ENCODE data around the gene L3MBTL4. TPM values are rescaled to one million over a fixed set of nuclear protein-coding genes. Genes with fewer than 3 reads are reported as not detected.

The L3MBTL4 gene
- total RNA-seq, 1 experiment from 2014 or later: 1.4 TPM

- TF ChIP-seq ZMAT4 (CRISPR knock-in tag; IDR thresholded peaks at IDR 0.05): no peak
- TF ChIP-seq ERG (CRISPR knock-in tag; IDR thresholded peaks at IDR 0.05): no peak
- no peak for TF ChIP-seq CDX4 (CRISPR knock-in tag; IDR thresholded peaks at IDR 0.05; ENCODE audit: borderline replicate concordance)
- TF ChIP-seq ZNF671 (CRISPR knock-in tag; IDR thresholded peaks at IDR 0.05): no peak
- TF ChIP-seq NFYB (CRISPR knock-in tag; conservative IDR thresholded peaks at IDR 0.05; ENCODE audit: low read depth): no peak
- no peak for TF ChIP-seq E2F1 (CRISPR knock-in tag; IDR thresholded peaks at IDR 0.05)
Measured at GRCh38 chr18:6333981-6334380, 80.7 kb downstream of the L3MBTL4 start (continued).

GRCh38 chr18:6331872-6332271, 82.8 kb downstream of the L3MBTL4 start:
- Mint-ChIP-seq H3K36me3 (0 out of 2 replicates have a peak, but pooled peaks cover 3% of the 10 kb centered on the region), H3K4me3 (no peak overlapping the region), H3K27ac (no peak overlapping the region), H3K4me1 (no peaks in the 10 kb centered on the region), H3K27me3 (ENCODE audit: low read depth) (no peaks in the 10 kb centered on the region), H3K9me3 (peaks cover 18% of the 10 kb centered on the region)
- ATAC-seq: no peak
- no peak for DNase-seq (ENCODE audit: low spot score)
- ChIA-PET POLR2A (interaction anchor here (0.5 kb wide), 1 partner anchor 29 kb away, joined by 10 read pairs; no protein-coding TSS in a partner anchor), CTCF (no interaction called here)
- TF ChIP-seq CTCF (IDR thresholded peaks at IDR 0.05): no peak
- TF ChIP-seq E2F1 (CRISPR knock-in tag; IDR thresholded peaks at IDR 0.05): no peak
- no peak for TF ChIP-seq AFF4 (CRISPR knock-in tag; IDR thresholded peaks at IDR 0.05; ENCODE audit: borderline replicate concordance)
- TF ChIP-seq MYBL2 (CRISPR knock-in tag; IDR thresholded peaks at IDR 0.05): no peak
- TF ChIP-seq RELA (CRISPR knock-in tag; IDR thresholded peaks at IDR 0.05; ENCODE audit: borderline replicate concordance): no peak
- TF ChIP-seq ZNF232 (CRISPR knock-in tag; IDR thresholded peaks at IDR 0.05): no peak
- TF ChIP-seq CREB1 (CRISPR knock-in tag; IDR thresholded peaks at IDR 0.05): no peak
- TF ChIP-seq ZNF532 (CRISPR knock-in tag; IDR thresholded peaks at IDR 0.05; ENCODE audit: borderline replicate concordance): no peak
- no peak for TF ChIP-seq ZNF423 (CRISPR knock-in tag; IDR thresholded peaks at IDR 0.05)
- no peak for TF ChIP-seq CBFB (CRISPR knock-in tag; IDR thresholded peaks at IDR 0.05; ENCODE audit: low read depth)
- no peak for TF ChIP-seq FOXP1 (CRISPR knock-in tag; IDR thresholded peaks at IDR 0.05; ENCODE audit: borderline replicate concordance)
- TF ChIP-seq ZNF263 (CRISPR knock-in tag; IDR thresholded peaks at IDR 0.05; ENCODE audit: low read depth): no peak
- TF ChIP-seq E2F5 (CRISPR knock-in tag; IDR thresholded peaks at IDR 0.05): no peak
- TF ChIP-seq EMX1 (CRISPR knock-in tag; IDR thresholded peaks at IDR 0.05): no peak
- no peak for TF ChIP-seq SP1 (CRISPR knock-in tag; conservative IDR thresholded peaks at IDR 0.05)
- TF ChIP-seq ZNF317 (CRISPR knock-in tag; IDR thresholded peaks at IDR 0.05; ENCODE audit: borderline replicate concordance, low read depth): no peak

All from WTC11 (cell line).